Measurements from ENCODE around the gene ZPLD1.

Gene ZPLD1

GRCh38 chr3:102457644-102458043 is 22.8 kb downstream of the ZPLD1 start:
- H3K4me3 ChIP-seq (ENCODE audit: low read length): no peak overlapping the region
- TF ChIP-seq CTCF (conservative IDR thresholded peaks at IDR 0.05; ENCODE audit: low read depth, low read length): no peak
- DNase-seq (ENCODE audit: low read depth): no peak

DNA sequence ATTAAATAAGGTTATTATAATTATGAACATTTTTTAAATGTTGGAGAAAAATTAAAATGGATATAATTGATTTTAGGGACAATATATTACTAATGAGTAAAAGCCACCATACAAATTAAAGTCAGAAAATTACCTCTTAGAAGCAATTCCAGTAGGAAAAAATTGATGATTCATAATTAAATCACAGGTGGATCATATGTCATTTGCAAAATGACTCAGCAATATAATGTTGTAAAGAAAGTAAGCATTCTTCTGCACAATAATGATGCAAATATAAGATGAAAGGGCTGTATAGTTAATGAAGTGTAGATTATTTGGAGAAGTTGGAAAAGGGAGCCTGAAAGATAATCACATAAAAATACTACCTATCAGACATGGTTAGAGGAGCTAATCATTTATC is 25.8 kb downstream of the ZPLD1 start:
- no peak overlapping the region for H3K4me3 ChIP-seq (ENCODE audit: low read length)
- no peak for DNase-seq (ENCODE audit: low read depth)
- no peak for TF ChIP-seq CTCF (conservative IDR thresholded peaks at IDR 0.05; ENCODE audit: low read depth, low read length)

- TF ChIP-seq CTCF (conservative IDR thresholded peaks at IDR 0.05; ENCODE audit: low read depth, low read length): no peak
- no peak overlapping the region for H3K4me3 ChIP-seq (ENCODE audit: low read length)
- DNase-seq (ENCODE audit: low read depth): no peak
Observed at GRCh38 chr3:102464261-102464660, 29.4 kb downstream of the ZPLD1 start.

- TF ChIP-seq CTCF (conservative IDR thresholded peaks at IDR 0.05; ENCODE audit: low read depth, low read length): peak; percentile 41
- H3K4me3 ChIP-seq (ENCODE audit: low read length): no peak overlapping the region
- DNase-seq (ENCODE audit: low read depth): no peak
Observed at GRCh38 chr3:102466001-102466400, 31.2 kb downstream of the ZPLD1 start.

DNA sequence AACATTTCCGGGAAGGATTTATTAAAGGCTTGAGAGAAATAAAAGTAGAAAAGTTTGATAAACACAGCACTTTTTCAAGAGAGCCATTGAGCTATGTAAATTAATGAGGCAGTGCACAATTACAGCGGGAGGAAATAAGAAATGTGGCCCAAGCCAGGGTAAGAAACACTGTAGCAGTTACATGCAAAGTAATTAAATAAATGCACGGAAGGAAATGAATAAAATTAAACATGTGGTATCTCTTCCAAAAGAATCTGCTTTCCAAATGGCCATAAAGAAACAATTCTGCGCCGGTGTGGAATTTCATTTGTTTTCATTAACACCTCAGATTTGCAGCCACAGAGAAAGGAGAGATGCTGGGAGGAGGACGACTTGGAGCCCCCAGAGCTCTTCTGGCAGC is 35.3 kb downstream of the ZPLD1 start:
- no peak for DNase-seq (ENCODE audit: low read depth)
- TF ChIP-seq CTCF (conservative IDR thresholded peaks at IDR 0.05; ENCODE audit: low read depth, low read length): no peak
- no peak overlapping the region for H3K4me3 ChIP-seq (ENCODE audit: low read length)

DNA sequence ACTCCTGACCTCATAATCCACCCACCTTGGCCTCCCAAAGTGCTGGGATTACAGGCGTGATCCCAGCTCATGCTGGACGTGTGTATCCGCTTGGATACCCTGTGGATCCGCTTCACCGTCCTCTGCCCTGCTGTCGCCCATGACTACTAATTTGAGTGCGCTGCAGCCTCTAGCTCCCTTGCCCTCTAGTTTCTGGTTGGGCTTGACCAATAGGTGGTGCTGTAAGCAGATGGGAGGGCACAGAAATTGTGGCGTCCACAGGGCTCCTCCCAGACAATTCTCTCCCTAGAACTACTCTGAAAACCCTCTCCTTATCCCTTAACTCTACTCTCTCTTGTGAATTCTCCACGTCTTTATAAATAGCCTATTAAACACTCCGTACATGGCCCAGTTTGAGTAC is 36.2 kb downstream of the ZPLD1 start:
- no peak for DNase-seq (ENCODE audit: low read depth)
- H3K4me3 ChIP-seq (ENCODE audit: low read length): no peak overlapping the region
- no peak for TF ChIP-seq CTCF (conservative IDR thresholded peaks at IDR 0.05; ENCODE audit: low read depth, low read length)

DNA sequence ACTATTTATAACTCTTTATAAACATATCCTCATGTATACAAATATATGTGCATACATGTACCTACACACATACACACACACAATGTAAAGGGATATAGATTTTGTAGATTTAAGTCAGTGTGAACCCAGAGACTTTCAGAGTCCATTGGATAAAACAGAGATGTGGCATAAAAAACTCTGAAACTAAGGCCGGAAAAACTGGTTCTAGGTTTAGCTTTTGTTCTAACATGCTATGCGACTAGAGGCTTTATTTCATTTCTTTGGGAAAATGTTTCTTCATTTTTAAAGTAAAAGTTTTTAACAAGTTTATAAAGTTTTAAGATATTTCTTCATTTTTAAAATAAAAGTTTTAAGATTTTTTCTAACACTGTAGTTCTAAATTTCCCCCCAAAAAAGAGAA is 36.7 kb downstream of the ZPLD1 start:
- TF ChIP-seq CTCF (conservative IDR thresholded peaks at IDR 0.05; ENCODE audit: low read depth, low read length): no peak

More for the DNA sequence above, 36.7 kb downstream of the ZPLD1 start:
- no peak for DNase-seq (ENCODE audit: low read depth)
- H3K4me3 ChIP-seq (ENCODE audit: low read length): no peak overlapping the region

Measured in retinal pigment epithelial cell (primary cell).